Osteoblast (primary cell): ENCODE data around the gene SCT. TPM values are rescaled to one million over a fixed set of nuclear protein-coding genes. Genes with fewer than 3 reads are reported as not detected.

Experiments
- DNase-seq: peaks from one replicate; pipeline ENCODE4 v3.0.0; 2011; ENCODE audit warnings: low spot score, mixed read lengths; ENCODE audit not compliant: insufficient read length; ENCODE audit errors: missing footprints
- H2AFZ ChIP-seq: 2 replicates; pipeline ENCODE4 v1.6.0; 2011; ENCODE audit warnings: mild to moderate bottlenecking, low read length
- H3K27ac ChIP-seq: 2 replicates; pipeline ENCODE4 v1.5.1; 2011; ENCODE audit warnings: mild to moderate bottlenecking, low read depth, low read length, moderate library complexity
- H3K27me3 ChIP-seq: 2 replicates; pipeline ENCODE4 v1.6.0; 2012; ENCODE audit warnings: mild to moderate bottlenecking, control low read depth, inconsistent platforms, low read length, moderate library complexity; ENCODE audit not compliant: insufficient read depth
- H3K36me3 ChIP-seq: 2 replicates; pipeline ENCODE4 v1.5.1; 2011; ENCODE audit warnings: mild to moderate bottlenecking, low read length, control low read depth, moderate library complexity; ENCODE audit not compliant: insufficient read depth
- H3K4me1 ChIP-seq: 2 replicates; pipeline ENCODE4 v1.5.1; 2011; ENCODE audit warnings: mild to moderate bottlenecking, low read length, control low read depth, moderate library complexity; ENCODE audit not compliant: insufficient read depth
- H3K4me2 ChIP-seq: 2 replicates; pipeline ENCODE4 v1.6.0; 2011; ENCODE audit warnings: mild to moderate bottlenecking, low read length; ENCODE audit not compliant: insufficient read depth
- H3K4me3 ChIP-seq: fragments of 200-600 bp; sonication (generic); 3 replicates; pipeline ENCODE4 v1.5.1; 2012; ENCODE audit warnings: mild to moderate bottlenecking, low read length, inconsistent platforms; ENCODE audit not compliant: insufficient read depth
- H3K79me2 ChIP-seq: 2 replicates; pipeline ENCODE4 v1.6.0; 2012; ENCODE audit warnings: mild to moderate bottlenecking, low read length, control low read depth, inconsistent platforms; ENCODE audit not compliant: insufficient read depth
- H3K9me3 ChIP-seq: 2 replicates; pipeline ENCODE4 v1.5.1; 2011; ENCODE audit warnings: low read depth, low read length, control low read depth
- H4K20me1 ChIP-seq: 2 replicates; pipeline ENCODE4 v1.6.0; 2012; ENCODE audit warnings: mild to moderate bottlenecking, low read length, control low read depth; ENCODE audit not compliant: insufficient read depth
- total RNA-seq: library from RNA; depleted of rRNA; stranded (reverse); fragments of >200 nt; gene quantifications from 2 replicates; pipeline ENCODE4 v1.2.3, GENCODE V29; 2012
- TF ChIP-seq, protein P1 (sequence below): IDR thresholded peaks from 2 replicates; pipeline ENCODE4 v1.5.1; 2011; ENCODE audit warnings: mild to moderate bottlenecking, low read depth, low read length, moderate library complexity; ENCODE audit errors: extremely low read depth

SCT gene
- total RNA-seq, 1 donor = not detected

DNA sequence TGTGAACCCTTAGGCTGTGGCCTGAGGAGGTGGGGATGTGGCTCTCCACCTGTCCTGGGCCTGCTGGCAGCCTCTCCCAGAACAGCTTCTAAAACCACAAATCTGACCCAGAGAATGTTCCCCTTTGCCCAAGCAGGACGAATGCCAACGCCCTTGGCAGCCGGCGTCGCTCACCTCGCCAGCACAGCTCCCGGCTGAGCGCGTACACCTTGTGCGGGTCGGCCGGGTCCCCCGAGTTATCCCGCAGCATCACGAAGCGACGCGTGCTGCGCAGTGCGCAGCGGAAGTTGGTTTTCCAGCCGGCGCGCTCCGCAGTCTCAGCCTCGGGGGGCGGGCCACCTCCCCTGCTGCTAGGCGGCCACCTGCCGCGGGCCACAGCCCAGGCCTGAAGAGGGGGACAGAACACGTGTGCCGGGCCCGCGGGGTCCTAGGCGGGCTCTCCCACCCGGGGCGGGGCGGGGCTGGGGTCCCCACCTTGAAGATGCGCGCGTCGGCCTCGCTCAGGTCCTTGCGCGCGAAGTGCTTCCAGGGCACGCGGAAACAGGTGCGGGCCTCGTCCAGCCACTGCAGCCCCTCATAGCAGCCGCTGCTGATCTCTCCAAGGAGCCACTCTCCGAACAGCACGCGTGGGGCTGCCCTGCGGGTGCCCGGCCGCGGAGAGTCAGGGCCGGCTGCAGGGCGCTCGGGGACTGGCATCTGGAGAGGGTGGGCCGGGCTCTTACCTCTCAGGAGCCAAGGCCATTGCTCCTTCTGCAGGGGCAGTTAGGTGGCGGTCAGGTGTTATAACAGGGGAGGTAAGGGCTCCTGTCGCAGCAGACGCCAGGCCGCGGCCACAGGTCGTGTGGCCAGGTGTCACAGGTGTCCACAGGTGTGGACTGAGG, 12.1 kb downstream of the SCT start:
- peaks cover 10% of the 10 kb centered on the region for H3K4me1 ChIP-seq
- no peak overlapping the region for H2AFZ ChIP-seq
- DNase-seq = peak; percentile 85
- H4K20me1 ChIP-seq = peaks cover 32% of the 10 kb centered on the region
- no peaks in the 10 kb centered on the region for H3K27me3 ChIP-seq
- peak overlapping the region; percentile 97 for H3K4me2 ChIP-seq
- H3K36me3 ChIP-seq = peaks cover 31% of the 10 kb centered on the region
- H3K27ac ChIP-seq = peak overlapping the region; percentile 83
- TF ChIP-seq, protein P1, sequence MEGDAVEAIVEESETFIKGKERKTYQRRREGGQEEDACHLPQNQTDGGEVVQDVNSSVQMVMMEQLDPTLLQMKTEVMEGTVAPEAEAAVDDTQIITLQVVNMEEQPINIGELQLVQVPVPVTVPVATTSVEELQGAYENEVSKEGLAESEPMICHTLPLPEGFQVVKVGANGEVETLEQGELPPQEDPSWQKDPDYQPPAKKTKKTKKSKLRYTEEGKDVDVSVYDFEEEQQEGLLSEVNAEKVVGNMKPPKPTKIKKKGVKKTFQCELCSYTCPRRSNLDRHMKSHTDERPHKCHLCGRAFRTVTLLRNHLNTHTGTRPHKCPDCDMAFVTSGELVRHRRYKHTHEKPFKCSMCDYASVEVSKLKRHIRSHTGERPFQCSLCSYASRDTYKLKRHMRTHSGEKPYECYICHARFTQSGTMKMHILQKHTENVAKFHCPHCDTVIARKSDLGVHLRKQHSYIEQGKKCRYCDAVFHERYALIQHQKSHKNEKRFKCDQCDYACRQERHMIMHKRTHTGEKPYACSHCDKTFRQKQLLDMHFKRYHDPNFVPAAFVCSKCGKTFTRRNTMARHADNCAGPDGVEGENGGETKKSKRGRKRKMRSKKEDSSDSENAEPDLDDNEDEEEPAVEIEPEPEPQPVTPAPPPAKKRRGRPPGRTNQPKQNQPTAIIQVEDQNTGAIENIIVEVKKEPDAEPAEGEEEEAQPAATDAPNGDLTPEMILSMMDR = no peak
- peak overlapping the region; percentile 90 for H3K4me3 ChIP-seq
- no peaks in the 10 kb centered on the region for H3K9me3 ChIP-seq
- no peaks in the 10 kb centered on the region for H3K79me2 ChIP-seq

DNA sequence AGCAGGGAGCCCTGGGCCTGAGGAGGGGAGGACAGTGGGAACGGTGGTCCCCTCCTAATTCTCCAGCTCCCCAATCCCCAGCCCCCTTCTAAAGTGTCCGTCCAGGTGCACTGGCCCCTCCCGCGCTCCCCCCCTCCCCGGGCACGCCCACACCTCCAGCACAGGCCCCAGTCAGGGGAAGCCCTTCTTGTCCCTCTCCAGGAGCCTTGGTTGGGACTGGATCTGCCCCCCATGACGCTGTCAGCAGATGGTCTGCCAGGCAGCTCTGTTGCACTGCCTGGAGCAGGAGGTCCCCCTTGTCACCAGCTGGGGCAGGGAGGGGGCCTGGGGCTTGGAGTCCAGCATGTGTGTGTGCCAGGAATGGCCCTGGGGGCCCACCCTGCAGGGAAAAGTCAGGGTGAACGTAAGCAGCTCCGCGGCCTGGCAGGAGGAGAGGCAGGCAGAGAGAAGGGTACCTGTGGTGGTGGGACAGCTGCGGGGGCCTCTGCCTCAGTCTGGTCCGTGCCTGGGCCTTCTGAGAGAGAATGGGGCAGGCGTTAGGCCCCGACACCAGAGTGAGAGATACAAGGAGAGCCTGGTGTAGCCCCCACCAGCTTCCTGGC, 12.9 kb downstream of the SCT start:
- TF ChIP-seq, protein P1 = no peak

DNA sequence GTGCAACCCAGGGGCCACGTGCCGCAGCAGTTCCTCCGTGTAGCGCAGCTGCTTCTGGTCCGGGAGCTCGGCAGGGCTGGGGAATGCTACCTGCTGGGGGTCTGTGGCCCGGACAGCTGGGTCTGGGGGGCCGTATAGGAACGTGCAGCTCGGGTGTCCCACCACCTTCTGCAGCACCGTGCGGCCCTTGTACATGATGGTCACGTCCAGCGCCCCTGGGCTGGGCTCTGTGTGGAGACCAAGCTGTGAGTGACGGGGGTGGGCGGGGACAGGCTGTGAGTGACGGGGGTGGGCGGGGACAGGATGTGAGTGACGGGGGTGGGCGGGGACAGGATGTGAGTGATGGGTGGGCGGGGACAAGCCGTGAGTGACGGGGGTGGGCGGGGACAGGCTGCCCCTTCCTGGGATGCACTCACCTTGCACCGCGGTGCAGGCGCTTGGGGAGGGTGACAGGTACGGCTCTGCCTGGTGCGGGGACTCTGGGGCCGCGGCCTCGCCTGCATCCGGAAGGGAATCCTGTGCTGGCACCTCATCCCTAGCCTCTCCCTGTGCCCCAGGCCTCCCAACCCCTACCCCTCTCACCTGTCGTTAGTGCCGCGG, 13.5 kb downstream of the SCT start:
- H3K27me3 ChIP-seq = no peaks in the 10 kb centered on the region
- H3K4me1 ChIP-seq = peaks cover 10% of the 10 kb centered on the region
- peak; percentile 85 for DNase-seq
- no peak overlapping the region for H3K4me2 ChIP-seq
- no peaks in the 10 kb centered on the region for H3K79me2 ChIP-seq
- no peak overlapping the region for H2AFZ ChIP-seq
- peaks cover 32% of the 10 kb centered on the region for H4K20me1 ChIP-seq
- no peak overlapping the region for H3K27ac ChIP-seq
- TF ChIP-seq, protein P1 = no peak
- no peaks in the 10 kb centered on the region for H3K9me3 ChIP-seq
- peaks cover 44% of the 10 kb centered on the region for H3K36me3 ChIP-seq
- H3K4me3 ChIP-seq = no peak overlapping the region

More for the DNA sequence above, 12.9 kb downstream of the SCT start:
- H3K27ac ChIP-seq = peak overlapping the region; percentile 33
- no peak overlapping the region for H2AFZ ChIP-seq
- H3K27me3 ChIP-seq = no peaks in the 10 kb centered on the region
- no peak overlapping the region for H3K4me3 ChIP-seq
- H3K4me2 ChIP-seq = no peak overlapping the region
- DNase-seq = peak; percentile 87
- H4K20me1 ChIP-seq = peaks cover 32% of the 10 kb centered on the region
- peaks cover 38% of the 10 kb centered on the region for H3K36me3 ChIP-seq
- H3K9me3 ChIP-seq = no peaks in the 10 kb centered on the region
- H3K79me2 ChIP-seq = no peaks in the 10 kb centered on the region
- peaks cover 10% of the 10 kb centered on the region for H3K4me1 ChIP-seq

DNA sequence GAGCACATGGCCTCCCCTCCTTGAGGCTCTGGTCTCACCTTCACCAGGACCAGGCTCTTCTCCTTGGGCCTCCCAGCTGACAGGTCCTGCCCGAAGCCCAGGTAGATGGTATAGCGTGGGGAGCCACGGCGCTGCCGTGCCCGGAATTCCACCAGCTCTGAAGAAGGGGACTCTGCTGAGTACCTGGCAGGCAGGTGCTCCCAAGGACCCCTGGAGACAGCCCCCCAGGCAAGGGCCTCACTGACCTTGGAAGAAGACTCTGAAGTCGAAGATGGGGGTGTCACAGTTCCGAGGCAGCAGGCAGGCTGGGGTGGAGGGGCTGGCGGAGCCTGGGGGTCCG, 14.1 kb downstream of the SCT start:
- Histone ChIP-seq H3K4me1 (peaks cover 10% of the 10 kb centered on the region), H3K4me2 (no peak overlapping the region), H3K27ac (no peak overlapping the region), H4K20me1 (peaks cover 32% of the 10 kb centered on the region), H3K4me3 (no peak overlapping the region), H3K27me3 (no peaks in the 10 kb centered on the region), H3K9me3 (no peaks in the 10 kb centered on the region), H3K36me3 (peaks cover 49% of the 10 kb centered on the region), H2AFZ (no peak overlapping the region), H3K79me2 (no peaks in the 10 kb centered on the region)
- DNase-seq = no peak
- TF ChIP-seq, protein P1 = no peak
